K562 (cell line): ENCODE results near the gene NOSTRIN. TPM values are rescaled to one million over a fixed set of nuclear protein-coding genes. Genes with fewer than 3 reads are reported as not detected.

Experiments used
- ADNP ChIP-seq: fragments of 200-800 bp; sonication (Bioruptor generic); IDR thresholded peaks from 2 replicates; pipeline ENCODE4 v1.6.1; 2016; ENCODE audit warnings: missing genetic modification characterization, missing compliant biosample characterization
- CBX1 ChIP-seq: sonication (generic); IDR thresholded peaks from 2 replicates; pipeline ENCODE4 v1.6.1; 2016; ENCODE audit warnings: antibody characterized with exemption, low read depth, mild to moderate bottlenecking
- ELF2 ChIP-seq: fragments of 250-450 bp; sonication (Bioruptor Pico); IDR thresholded peaks from 2 replicates; pipeline ENCODE4 v1.5.0; 2021; ENCODE audit warnings: mild to moderate bottlenecking
- HLTF ChIP-seq: fragments of 450-650 bp; IDR thresholded peaks from 2 replicates; pipeline ENCODE4 v1.6.1; 2016
- MEIS2 ChIP-seq: fragments of 450-650 bp; IDR thresholded peaks from 2 replicates; pipeline ENCODE4 v1.6.1; 2014; ENCODE audit warnings: mild to moderate bottlenecking; ENCODE audit not compliant: partially characterized antibody
- MTA1 ChIP-seq: fragments of 450-650 bp; IDR thresholded peaks from 2 replicates; pipeline ENCODE4 v1.6.1; 2017; ENCODE audit warnings: borderline replicate concordance
- OTX1 ChIP-seq: fragments of 450-650 bp; formaldehyde crosslinking; IDR thresholded peaks from 2 replicates; pipeline ENCODE4 v1.4.0; 2022; ENCODE audit warnings: mild to moderate bottlenecking
- PHTF2 ChIP-seq: fragments of 250-450 bp; sonication (Bioruptor Pico); IDR thresholded peaks from 2 replicates; pipeline ENCODE4 v1.5.0; 2021; ENCODE audit warnings: mild to moderate bottlenecking
- RBM22 ChIP-seq: fragments of 200-400 bp; formaldehyde crosslinking; IDR thresholded peaks from 2 replicates; pipeline ENCODE4 v1.6.1; 2018; ENCODE audit warnings: low read length, low read depth; ENCODE audit not compliant: poor library complexity, severe bottlenecking
- RHOXF2B ChIP-seq: fragments of 250-450 bp; sonication (Bioruptor Pico); conservative IDR thresholded peaks from 2 replicates; pipeline ENCODE4 v1.5.1; 2021
- SPI1 ChIP-seq: IDR thresholded peaks from 2 replicates; pipeline ENCODE4 v1.6.1; 2011; ENCODE audit warnings: low read depth, low read length, control low read depth, borderline replicate concordance
- ZBTB1 ChIP-seq: sonication (generic); formaldehyde crosslinking; IDR thresholded peaks from 2 replicates; pipeline ENCODE4 v1.8.1; 2023; ENCODE audit warnings: missing genetic modification reagents, low read depth, mild to moderate bottlenecking, borderline replicate concordance
- ZBTB7A ChIP-seq: IDR thresholded peaks from 2 replicates; pipeline ENCODE4 v1.6.1; 2011; ENCODE audit warnings: low read depth, mild to moderate bottlenecking, low read length, moderate library complexity, borderline replicate concordance; ENCODE audit not compliant: control insufficient read depth
- ZEB2 ChIP-seq: fragments of 450-650 bp; IDR thresholded peaks from 2 replicates; pipeline ENCODE4 v1.6.1; 2016
- ZKSCAN8 ChIP-seq: fragments of 200-800 bp; sonication (Bioruptor generic); IDR thresholded peaks from 2 replicates; pipeline ENCODE4 v1.6.1; 2016; ENCODE audit warnings: missing genetic modification characterization, missing compliant biosample characterization
- ZNF175 ChIP-seq: fragments of 200-800 bp; sonication (Bioruptor generic); IDR thresholded peaks from 2 replicates; pipeline ENCODE4 v1.6.1; 2016; ENCODE audit warnings: low read depth, mild to moderate bottlenecking, missing genetic modification characterization, missing compliant biosample characterization
- polyA plus RNA-seq, 8 experiments: library from polyadenylated mRNA; depleted of rRNA in 4 of 8; stranded (reverse) in 5 of 8; unstranded in 3 of 8; fragments of >200 nt; fragmentation: Nextera tagmentation in 2 of 8; fragmentation: Illumina TruSeq in 1 of 8; extraction: Ambion mirVana in 2 of 8; extraction: Trizol in 1 of 8; gene quantifications; 2 replicates each; pipeline versions ENCODE4 v1.2.1 to v1.2.3, GENCODE V29; 2011 to 2014; ENCODE audit warnings: inconsistent platforms in 1 of 8, missing spikeins in 1 of 8
- total RNA-seq, 7 experiments: library from RNA; depleted of rRNA in 6 of 7; stranded (reverse); fragments of >200 nt in 6 of 7; fragmentation: Illumina TruSeq in 2 of 7; extraction: Trizol in 2 of 7; gene quantifications; 2 replicates each; pipeline versions ENCODE4 v1.2.1 to v1.2.3, GENCODE V29; 2011 to 2021; ENCODE audit warnings: low replicate concordance in 1 of 7
- TF ChIP-seq, protein P1 (sequence below), 2 experiments: fragments of 450-650 bp in 1 of 2; sonication (generic) in 1 of 2; formaldehyde crosslinking; conservative IDR thresholded peaks; 2 replicates each; pipeline versions ENCODE4 v1.4.0 to v1.8.1; 2020 to 2022; ENCODE audit warnings: mild to moderate bottlenecking in 1 of 2, missing genetic modification reagents in 1 of 2
- TF ChIP-seq, protein P2 (sequence below): fragments of 450-650 bp; IDR thresholded peaks from 2 replicates; pipeline ENCODE4 v1.6.1; 2016; ENCODE audit warnings: antibody characterized with exemption
- TF ChIP-seq, protein P3 (sequence below), 2 experiments: fragments of 450-650 bp in 1 of 2; IDR thresholded peaks; 2 replicates each; pipeline ENCODE4 v1.6.1; 2011 to 2017; ENCODE audit warnings: low read depth in 2 of 2, antibody characterized with exemption in 1 of 2, borderline replicate concordance in 1 of 2, low read length in 1 of 2, mild to moderate bottlenecking in 1 of 2, mixed read lengths in 1 of 2; ENCODE audit not compliant: control insufficient read depth in 1 of 2

The NOSTRIN gene
- total and polyA plus RNA-seq, 9 of the 15 experiments (the other 6 are each of a cell fraction or from before 2014, with no cell fraction given) = 26.7 to 82.9 (median 56.3) TPM

DNA sequence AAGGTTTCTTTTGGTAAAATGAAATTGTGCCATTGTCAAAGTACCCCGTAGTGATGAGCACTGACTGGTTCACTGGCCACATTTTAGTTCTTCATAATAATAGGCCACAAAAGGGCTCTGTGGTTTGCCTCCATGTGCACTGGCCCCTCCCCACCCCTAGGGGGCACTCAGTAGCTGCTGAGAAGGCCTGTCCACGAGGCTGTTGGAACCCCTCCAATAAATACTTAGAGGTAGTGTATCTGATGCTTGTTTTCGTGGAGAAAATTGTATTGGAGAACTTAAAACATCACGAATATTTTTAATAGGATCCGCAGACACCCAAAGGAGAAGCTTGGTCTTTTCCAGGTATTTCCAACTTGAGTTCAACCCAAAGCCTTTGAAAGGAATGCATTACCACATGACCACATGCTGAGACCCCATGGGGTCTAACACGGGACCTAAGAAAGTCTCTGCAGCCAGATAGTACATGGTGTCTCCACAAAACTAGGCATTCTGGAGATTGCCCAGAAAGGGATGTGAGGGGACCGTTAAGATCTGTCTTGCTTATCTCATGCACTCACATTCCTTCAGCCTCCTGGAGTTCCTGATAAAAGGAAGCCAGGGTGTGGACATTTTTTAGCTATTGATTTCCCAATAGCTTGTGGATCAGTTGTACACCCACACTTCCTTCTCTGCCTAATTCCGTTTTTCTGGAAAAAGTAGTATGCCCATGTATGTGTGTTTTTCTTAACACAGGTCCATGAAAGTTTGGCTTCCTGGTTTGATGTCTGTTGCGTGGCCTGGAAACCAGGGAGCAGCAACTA is 28.5 kb upstream of the NOSTRIN start (continued):
- no peak for TF ChIP-seq ELF2
- TF ChIP-seq MEIS2 = peak; percentile 90
- peak; percentile 90; the same call in 1 of the 2 replicates for TF ChIP-seq HLTF
- TF ChIP-seq, protein P1, sequence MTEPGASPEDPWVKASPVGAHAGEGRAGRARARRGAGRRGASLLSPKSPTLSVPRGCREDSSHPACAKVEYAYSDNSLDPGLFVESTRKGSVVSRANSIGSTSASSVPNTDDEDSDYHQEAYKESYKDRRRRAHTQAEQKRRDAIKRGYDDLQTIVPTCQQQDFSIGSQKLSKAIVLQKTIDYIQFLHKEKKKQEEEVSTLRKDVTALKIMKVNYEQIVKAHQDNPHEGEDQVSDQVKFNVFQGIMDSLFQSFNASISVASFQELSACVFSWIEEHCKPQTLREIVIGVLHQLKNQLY (CRISPR knock-in tag; conservative IDR thresholded peaks at IDR 0.05) = no peak
- no peak for TF ChIP-seq PHTF2 (CRISPR knock-in tag)
- peak; percentile 90 for TF ChIP-seq ZEB2
- peak; percentile 95 for TF ChIP-seq ADNP (tag)
- peak; percentile 91; the same call in 1 of the 2 replicates for TF ChIP-seq ZKSCAN8 (CRISPR knock-in tag)
- TF ChIP-seq OTX1 (CRISPR knock-in tag) = peak; percentile 20; the same call in 1 of the 2 replicates
- TF ChIP-seq CBX1 = 0 out of 2 replicates have a peak, but pooled peaks have one; percentile 53
- TF ChIP-seq ZNF175 (CRISPR knock-in tag) = 0 out of 2 replicates have a peak, but pooled peaks have one; percentile 38
- TF ChIP-seq ZBTB1 (CRISPR knock-in tag) = no peak
- TF ChIP-seq, protein P2, sequence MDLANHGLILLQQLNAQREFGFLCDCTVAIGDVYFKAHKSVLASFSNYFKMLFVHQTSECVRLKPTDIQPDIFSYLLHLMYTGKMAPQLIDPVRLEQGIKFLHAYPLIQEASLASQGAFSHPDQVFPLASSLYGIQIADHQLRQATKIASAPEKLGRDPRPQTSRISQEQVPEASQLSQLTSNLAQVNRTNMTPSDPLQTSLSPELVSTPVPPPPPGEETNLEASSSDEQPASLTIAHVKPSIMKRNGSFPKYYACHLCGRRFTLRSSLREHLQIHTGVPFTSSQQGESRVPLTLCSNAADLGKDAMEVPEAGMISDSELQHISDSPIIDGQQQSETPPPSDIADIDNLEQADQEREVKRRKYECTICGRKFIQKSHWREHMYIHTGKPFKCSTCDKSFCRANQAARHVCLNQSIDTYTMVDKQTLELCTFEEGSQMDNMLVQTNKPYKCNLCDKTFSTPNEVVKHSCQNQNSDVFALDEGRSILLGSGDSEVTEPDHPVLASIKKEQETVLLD = peak; percentile 90
- no peak for TF ChIP-seq RBM22
- TF ChIP-seq RHOXF2B (CRISPR knock-in tag) = no peak
- peak; percentile 80; the same call in 1 of the 2 replicates for TF ChIP-seq SPI1
- TF ChIP-seq ZBTB7A = peak; percentile 91
- peak; percentile 94 for TF ChIP-seq MTA1
- TF ChIP-seq, protein P3, sequence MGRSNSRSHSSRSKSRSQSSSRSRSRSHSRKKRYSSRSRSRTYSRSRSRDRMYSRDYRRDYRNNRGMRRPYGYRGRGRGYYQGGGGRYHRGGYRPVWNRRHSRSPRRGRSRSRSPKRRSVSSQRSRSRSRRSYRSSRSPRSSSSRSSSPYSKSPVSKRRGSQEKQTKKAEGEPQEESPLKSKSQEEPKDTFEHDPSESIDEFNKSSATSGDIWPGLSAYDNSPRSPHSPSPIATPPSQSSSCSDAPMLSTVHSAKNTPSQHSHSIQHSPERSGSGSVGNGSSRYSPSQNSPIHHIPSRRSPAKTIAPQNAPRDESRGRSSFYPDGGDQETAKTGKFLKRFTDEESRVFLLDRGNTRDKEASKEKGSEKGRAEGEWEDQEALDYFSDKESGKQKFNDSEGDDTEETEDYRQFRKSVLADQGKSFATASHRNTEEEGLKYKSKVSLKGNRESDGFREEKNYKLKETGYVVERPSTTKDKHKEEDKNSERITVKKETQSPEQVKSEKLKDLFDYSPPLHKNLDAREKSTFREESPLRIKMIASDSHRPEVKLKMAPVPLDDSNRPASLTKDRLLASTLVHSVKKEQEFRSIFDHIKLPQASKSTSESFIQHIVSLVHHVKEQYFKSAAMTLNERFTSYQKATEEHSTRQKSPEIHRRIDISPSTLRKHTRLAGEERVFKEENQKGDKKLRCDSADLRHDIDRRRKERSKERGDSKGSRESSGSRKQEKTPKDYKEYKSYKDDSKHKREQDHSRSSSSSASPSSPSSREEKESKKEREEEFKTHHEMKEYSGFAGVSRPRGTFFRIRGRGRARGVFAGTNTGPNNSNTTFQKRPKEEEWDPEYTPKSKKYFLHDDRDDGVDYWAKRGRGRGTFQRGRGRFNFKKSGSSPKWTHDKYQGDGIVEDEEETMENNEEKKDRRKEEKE (IDR thresholded peaks at IDR 0.05; ENCODE audit: borderline replicate concordance in 1 of 2, control insufficient read depth in 1 of 2, low read depth in 2 of 2, low read length in 1 of 2) = no peak; a peak in 1 of 4 replicates
